Choroid plexus epithelial cell (primary cell): ENCODE results near the gene AGBL3.

ENCODE experiments used
- DNase-seq: peaks from one replicate; pipeline ENCODE4 v3.0.0-alpha.2; 2010; ENCODE audit warnings: low read depth
- H3K4me3 ChIP-seq: 2 replicates; pipeline ENCODE4 v1.5.1; 2011; ENCODE audit warnings: low read depth, mild to moderate bottlenecking, control low read depth, low read length, moderate library complexity
- CTCF ChIP-seq: conservative IDR thresholded peaks from 2 replicates; pipeline ENCODE4 v1.5.1; 2011; ENCODE audit warnings: low read depth, mild to moderate bottlenecking, control low read depth, inconsistent platforms, low read length, moderate library complexity

AGBL3 gene

GRCh38 chr7:135166338-135166990 lies 180.2 kb downstream of the AGBL3 start:
- TF ChIP-seq CTCF = no peak
- DNase-seq = no peak

GRCh38 chr7:135167365-135167917 lies 181.1 kb downstream of the AGBL3 start:
- TF ChIP-seq CTCF = no peak
- H3K4me3 ChIP-seq = no peak overlapping the region
- no peak for DNase-seq

More at GRCh38 chr7:135166338-135166990, 180.2 kb downstream of the AGBL3 start:
- H3K4me3 ChIP-seq = no peak overlapping the region

- DNase-seq = no peak
- no peak overlapping the region for H3K4me3 ChIP-seq
- no peak for TF ChIP-seq CTCF
These were observed 181.7 kb downstream of the AGBL3 start for GRCh38 chr7:135168001-135168400.

GRCh38 chr7:135168489-135169140 lies 182.3 kb downstream of the AGBL3 start:
- H3K4me3 ChIP-seq = no peak overlapping the region
- DNase-seq = no peak
- no peak for TF ChIP-seq CTCF

GRCh38 chr7:135169141-135169963 lies 183.0 kb downstream of the AGBL3 start:
- peak overlapping the region; percentile 78 for H3K4me3 ChIP-seq
- peak; percentile 58 for TF ChIP-seq CTCF
- peak; percentile 42 for DNase-seq

GRCh38 chr7:135169964-135170273 lies 183.6 kb downstream of the AGBL3 start:
- no peak for TF ChIP-seq CTCF
- H3K4me3 ChIP-seq = peak overlapping the region; percentile 78
- DNase-seq = peak; percentile 77
